SK-N-SH treated with all-trans-retinoic acid at 6 μM for 48 hours (cell line): ENCODE data around the gene TGFBR2.

ENCODE experiments used
- ATAC-seq: fragments of 200-7000 bp; cut with Tn5 transposase; 3 replicates; pipeline ENCODE4 v1.9.1; 2020; ENCODE audit warnings: mild to moderate bottlenecking, moderate library complexity
- ARNTL ChIP-seq: fragments of 450-650 bp; formaldehyde crosslinking; IDR thresholded peaks from 2 replicates; pipeline ENCODE4 v1.5.0; 2020; ENCODE audit warnings: low read depth, mild to moderate bottlenecking, moderate library complexity, borderline replicate concordance
- BACH2 ChIP-seq: fragments of 250-450 bp; sonication (Bioruptor Pico); IDR thresholded peaks from 2 replicates; pipeline ENCODE4 v1.9.0; 2021; ENCODE audit warnings: mild to moderate bottlenecking, borderline replicate concordance
- CREB5 ChIP-seq: fragments of 250-450 bp; sonication (Bioruptor Pico); IDR thresholded peaks from 2 replicates; pipeline ENCODE4 v1.5.1; 2020; ENCODE audit warnings: low read depth, mild to moderate bottlenecking, moderate library complexity
- CSDC2 ChIP-seq: fragments of 250-450 bp; sonication (Bioruptor Pico); IDR thresholded peaks from 2 replicates; pipeline ENCODE4 v1.5.0; 2020; ENCODE audit warnings: mild to moderate bottlenecking, moderate library complexity
- CSRNP3 ChIP-seq: fragments of 250-450 bp; sonication (Bioruptor Pico); IDR thresholded peaks from 2 replicates; pipeline ENCODE4 v1.5.1; 2021; ENCODE audit warnings: mild to moderate bottlenecking, moderate library complexity
- ESRRG ChIP-seq: fragments of 250-450 bp; sonication (Bioruptor Pico); IDR thresholded peaks from 2 replicates; pipeline ENCODE4 v1.6.1; 2021; ENCODE audit warnings: mild to moderate bottlenecking
- GLIS3 ChIP-seq: fragments of 250-450 bp; sonication (Bioruptor Pico); IDR thresholded peaks from 2 replicates; pipeline ENCODE4 v1.5.0; 2020; ENCODE audit warnings: mild to moderate bottlenecking, moderate library complexity
- ISL1 ChIP-seq: fragments of 250-450 bp; sonication (Bioruptor Pico); IDR thresholded peaks from 2 replicates; pipeline ENCODE4 v2.1.2; 2022; ENCODE audit warnings: mild to moderate bottlenecking, moderate library complexity
- OSR1 ChIP-seq: fragments of 250-450 bp; sonication (Bioruptor Pico); IDR thresholded peaks from 2 replicates; pipeline ENCODE4 v1.8.0; 2022; ENCODE audit warnings: moderate library complexity, mild to moderate bottlenecking, inconsistent platforms
- PATZ1 ChIP-seq: fragments of 250-450 bp; sonication (Bioruptor Pico); IDR thresholded peaks from 2 replicates; pipeline ENCODE4 v1.8.0; 2020; ENCODE audit warnings: mild to moderate bottlenecking, moderate library complexity, borderline replicate concordance
- POU6F1 ChIP-seq: fragments of 250-450 bp; sonication (Bioruptor Pico); IDR thresholded peaks from 2 replicates; pipeline ENCODE4 v1.8.0; 2021; ENCODE audit warnings: low read depth, mild to moderate bottlenecking, moderate library complexity, borderline replicate concordance
- PPARA ChIP-seq: fragments of 250-450 bp; sonication (Bioruptor Pico); IDR thresholded peaks from 2 replicates; pipeline ENCODE4 v1.5.0; 2020; ENCODE audit warnings: mild to moderate bottlenecking, borderline replicate concordance
- RARB ChIP-seq: fragments of 250-450 bp; sonication (Bioruptor Pico); IDR thresholded peaks from 2 replicates; pipeline ENCODE4 v1.8.0; 2021; ENCODE audit warnings: mild to moderate bottlenecking, moderate library complexity
- SNAI2 ChIP-seq: fragments of 250-450 bp; sonication (Bioruptor Pico); IDR thresholded peaks from 2 replicates; pipeline ENCODE4 v1.5.0; 2020; ENCODE audit warnings: mild to moderate bottlenecking, moderate library complexity
- TCF4 ChIP-seq: fragments of 250-450 bp; sonication (Bioruptor Pico); IDR thresholded peaks from 2 replicates; pipeline ENCODE4 v1.8.0; 2021; ENCODE audit warnings: mild to moderate bottlenecking, moderate library complexity, borderline replicate concordance
- TOX ChIP-seq: fragments of 250-450 bp; sonication (Bioruptor Pico); IDR thresholded peaks from 2 replicates; pipeline ENCODE4 v1.8.0; 2021; ENCODE audit warnings: mild to moderate bottlenecking, moderate library complexity, borderline replicate concordance
- TSHZ2 ChIP-seq: fragments of 250-450 bp; sonication (Bioruptor Pico); IDR thresholded peaks from 2 replicates; pipeline ENCODE4 v1.5.0; 2020; ENCODE audit warnings: mild to moderate bottlenecking, moderate library complexity
- ZC3H10 ChIP-seq: fragments of 250-450 bp; sonication (Bioruptor Pico); IDR thresholded peaks from 2 replicates; pipeline ENCODE4 v1.5.1; 2021; ENCODE audit warnings: mild to moderate bottlenecking, moderate library complexity
- ZNF565 ChIP-seq: fragments of 450-650 bp; formaldehyde crosslinking; conservative IDR thresholded peaks from 2 replicates; pipeline ENCODE4 v1.5.0; 2020; ENCODE audit warnings: low read depth, mild to moderate bottlenecking, moderate library complexity
- ZNF70 ChIP-seq: fragments of 450-650 bp; formaldehyde crosslinking; IDR thresholded peaks from 2 replicates; pipeline ENCODE4 v1.5.0; 2020; ENCODE audit warnings: mild to moderate bottlenecking, moderate library complexity
- ZNF8 ChIP-seq: fragments of 450-650 bp; formaldehyde crosslinking; IDR thresholded peaks from 2 replicates; pipeline ENCODE4 v1.5.0; 2020; ENCODE audit warnings: mild to moderate bottlenecking, moderate library complexity

TGFBR2 gene

GRCh38 chr3:30585654-30586053 is 20.7 kb upstream of the TGFBR2 start:
- ATAC-seq: no peak
- peak; percentile 82; the same call in 1 of the 2 replicates for TF ChIP-seq TCF4
- no peak for TF ChIP-seq PPARA (CRISPR knock-in tag)
- TF ChIP-seq TSHZ2 (CRISPR knock-in tag): peak; percentile 67; the same call in 1 of the 2 replicates
- no peak for TF ChIP-seq OSR1 (CRISPR knock-in tag)

GRCh38 chr3:30586096-30586805 is 20.1 kb upstream of the TGFBR2 start:
- peak; percentile 46 for ATAC-seq
- no peak for TF ChIP-seq TCF4
- TF ChIP-seq ZNF565 (CRISPR knock-in tag): no peak
- TF ChIP-seq ZNF8 (CRISPR knock-in tag): no peak
- TF ChIP-seq CREB5: no peak
- TF ChIP-seq CSDC2: no peak
- TF ChIP-seq POU6F1: no peak
- no peak for TF ChIP-seq TOX
- TF ChIP-seq ISL1 (CRISPR knock-in tag): no peak
- TF ChIP-seq ZC3H10 (CRISPR knock-in tag): no peak
- no peak for TF ChIP-seq CSRNP3 (CRISPR knock-in tag)
- no peak for TF ChIP-seq ESRRG (CRISPR knock-in tag)
- TF ChIP-seq GLIS3 (CRISPR knock-in tag): no peak
- no peak for TF ChIP-seq ARNTL (CRISPR knock-in tag)
- TF ChIP-seq SNAI2 (CRISPR knock-in tag): no peak
- no peak for TF ChIP-seq ZNF70
- no peak for TF ChIP-seq PATZ1 (CRISPR knock-in tag)
- no peak for TF ChIP-seq BACH2 (CRISPR knock-in tag)
- no peak for TF ChIP-seq TSHZ2 (CRISPR knock-in tag)
- no peak for TF ChIP-seq RARB
